Ascending aorta (tissue), 2 donors: ENCODE measurements around the gene NAT16. TPM values are rescaled to one million over a fixed set of nuclear protein-coding genes. Genes with fewer than 3 reads are reported as not detected.

Experiments
- DNase-seq, 2 donors: peaks; one replicate each; pipeline ENCODE4 v3.0.0-alpha.2; 2019; ENCODE audit warnings: low spot score in 2 of 2
- H3K27ac ChIP-seq, 2 donors: fragments of 200-600 bp; sonication (generic); one replicate each; pipeline ENCODE4 v1.5.1; 2016 to 2017; ENCODE audit warnings: mild to moderate bottlenecking in 1 of 2
- H3K27me3 ChIP-seq: fragments of 200-600 bp; sonication (generic); one replicate; pipeline ENCODE4 v1.5.1; 2017
- H3K36me3 ChIP-seq, 2 donors: fragments of 200-600 bp; sonication (generic); one replicate each; pipeline ENCODE4 v1.5.1; 2016
- H3K4me1 ChIP-seq, 2 donors: fragments of 200-600 bp; sonication (generic); one replicate each; pipeline ENCODE4 v1.5.1; 2016 to 2017; ENCODE audit warnings: mild to moderate bottlenecking in 1 of 2
- H3K4me3 ChIP-seq, 2 donors: fragments of 200-600 bp; sonication (generic); one replicate each; pipeline ENCODE4 v1.5.1; 2016 to 2017; ENCODE audit warnings: mild to moderate bottlenecking in 1 of 2
- H3K9me3 ChIP-seq, 2 donors: fragments of 200-600 bp; sonication (generic); one replicate each; pipeline ENCODE4 v1.5.1; 2016
- intact Hi-C: fragments of 100-400 bp; cut with DNase I; formaldehyde crosslinking; loops from one replicate; pipeline ENCODE4 v1.15.1; 2023
- total RNA-seq: library from RNA; depleted of rRNA; stranded (reverse); fragments of >200 nt; gene quantifications from one replicate; pipeline ENCODE4 v1.1.0, GENCODE V29; 2016
- TF ChIP-seq, protein P1 (sequence below), 3 experiments: fragments of 200-600 bp in 2 of 3; fragments of 450-650 bp in 1 of 3; sonication (generic) in 2 of 3; IDR thresholded peaks; one replicate each; pipeline ENCODE4 v1.5.1; 2016 to 2019; ENCODE audit warnings: antibody characterized with exemption in 3 of 3, mild to moderate bottlenecking in 1 of 3, moderate library complexity in 1 of 3

The NAT16 gene
- total RNA-seq, 1 donor from 2014 or later = not detected

DNA sequence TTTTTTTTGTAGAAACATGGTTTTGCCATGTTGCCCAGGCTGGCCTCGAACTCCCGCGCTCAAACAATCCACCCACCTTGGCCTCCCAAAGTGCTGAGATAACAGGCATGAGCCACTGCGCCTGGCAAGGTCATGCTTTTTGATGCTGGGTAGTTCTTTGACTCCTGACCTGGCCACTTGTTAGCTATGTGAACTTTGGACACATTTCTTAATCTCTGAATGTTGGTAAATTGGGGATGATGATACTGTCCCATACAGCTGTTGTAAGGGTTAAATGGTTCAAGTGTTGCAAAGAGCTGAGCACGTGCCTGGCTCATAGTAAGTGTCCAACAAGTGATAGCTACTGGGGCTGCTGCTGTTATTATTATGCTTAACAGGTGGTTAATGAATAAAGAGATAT lies 40.2 kb upstream of the NAT16 start:
- peaks cover 24% of the 10 kb centered on the region in 2 donors for H3K36me3 ChIP-seq
- H3K9me3 ChIP-seq = no peaks in the 10 kb centered on the region
- TF ChIP-seq, protein P1, sequence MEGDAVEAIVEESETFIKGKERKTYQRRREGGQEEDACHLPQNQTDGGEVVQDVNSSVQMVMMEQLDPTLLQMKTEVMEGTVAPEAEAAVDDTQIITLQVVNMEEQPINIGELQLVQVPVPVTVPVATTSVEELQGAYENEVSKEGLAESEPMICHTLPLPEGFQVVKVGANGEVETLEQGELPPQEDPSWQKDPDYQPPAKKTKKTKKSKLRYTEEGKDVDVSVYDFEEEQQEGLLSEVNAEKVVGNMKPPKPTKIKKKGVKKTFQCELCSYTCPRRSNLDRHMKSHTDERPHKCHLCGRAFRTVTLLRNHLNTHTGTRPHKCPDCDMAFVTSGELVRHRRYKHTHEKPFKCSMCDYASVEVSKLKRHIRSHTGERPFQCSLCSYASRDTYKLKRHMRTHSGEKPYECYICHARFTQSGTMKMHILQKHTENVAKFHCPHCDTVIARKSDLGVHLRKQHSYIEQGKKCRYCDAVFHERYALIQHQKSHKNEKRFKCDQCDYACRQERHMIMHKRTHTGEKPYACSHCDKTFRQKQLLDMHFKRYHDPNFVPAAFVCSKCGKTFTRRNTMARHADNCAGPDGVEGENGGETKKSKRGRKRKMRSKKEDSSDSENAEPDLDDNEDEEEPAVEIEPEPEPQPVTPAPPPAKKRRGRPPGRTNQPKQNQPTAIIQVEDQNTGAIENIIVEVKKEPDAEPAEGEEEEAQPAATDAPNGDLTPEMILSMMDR (IDR thresholded peaks at IDR 0.05) = no peak
- intact Hi-C loops = no loop called here
- peaks cover 9 to 18% of the 10 kb centered on the region in 2 donors for H3K4me1 ChIP-seq
- no peak overlapping the region for H3K27ac ChIP-seq
- H3K4me3 ChIP-seq = no peak overlapping the region
- no peaks in the 10 kb centered on the region for H3K27me3 ChIP-seq
- no peak for DNase-seq

DNA sequence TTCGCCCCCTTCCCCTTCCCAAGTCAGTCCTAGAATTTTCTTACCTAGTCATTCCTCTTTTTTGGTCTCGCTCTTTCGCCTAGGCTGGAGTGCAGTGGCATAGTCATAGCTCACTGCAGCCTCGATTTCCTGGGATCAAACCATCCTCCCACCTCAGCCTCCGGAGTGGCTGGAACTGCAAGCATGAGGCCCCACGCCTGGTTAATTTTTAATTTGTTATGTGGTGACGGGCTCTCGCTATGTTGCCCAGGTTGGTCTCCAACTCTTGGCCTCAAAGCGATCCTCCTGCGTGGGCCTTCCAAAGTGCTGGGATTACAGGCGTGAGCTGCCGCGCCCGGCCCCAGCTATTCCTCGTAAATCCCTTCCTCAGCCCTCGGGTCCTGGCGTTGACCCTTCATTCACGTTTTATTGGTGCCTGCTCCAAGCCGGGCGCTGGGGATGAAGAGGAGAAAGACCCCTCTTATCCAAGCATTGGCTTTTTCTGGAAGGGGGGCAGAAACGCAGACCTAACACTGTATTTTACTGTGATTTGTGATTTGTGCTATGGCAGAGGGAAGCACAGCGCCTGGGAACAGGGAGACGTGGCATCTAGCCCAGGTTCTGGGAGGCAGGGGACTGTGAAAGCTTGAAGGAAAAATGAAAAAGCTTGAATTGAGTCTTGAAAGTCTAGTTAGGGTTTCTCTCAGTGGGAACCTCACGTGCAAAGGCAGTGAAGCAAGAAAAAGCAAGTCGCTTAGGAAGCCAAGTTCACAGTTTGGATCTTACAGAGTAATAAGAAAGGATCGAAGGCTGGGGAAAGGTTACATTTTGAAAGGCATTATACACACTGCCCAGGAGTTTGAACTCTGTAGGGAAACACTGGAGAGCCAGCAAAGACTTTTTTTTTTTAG lies 38.4 kb upstream of the NAT16 start:
- TF ChIP-seq, protein P1 (IDR thresholded peaks at IDR 0.05) = no peak
- intact Hi-C loops = loop anchor here (1.0 to 5.0 kb wide), 5 partner anchors 26 to 1214 kb away; partner anchors contain the start of genes AP1S1, ORAI2 and UFSP1
- Histone ChIP-seq H3K36me3 (peaks cover 18 to 22% of the 10 kb centered on the region in 2 donors), H3K27ac (peak overlapping the region; percentile 29 to 78), H3K9me3 (no peaks in the 10 kb centered on the region), H3K4me3 (peak overlapping the region; percentile 72 to 78), H3K4me1 (peaks cover 9 to 18% of the 10 kb centered on the region in 2 donors), H3K27me3 (no peaks in the 10 kb centered on the region)
- no peak for DNase-seq

DNA sequence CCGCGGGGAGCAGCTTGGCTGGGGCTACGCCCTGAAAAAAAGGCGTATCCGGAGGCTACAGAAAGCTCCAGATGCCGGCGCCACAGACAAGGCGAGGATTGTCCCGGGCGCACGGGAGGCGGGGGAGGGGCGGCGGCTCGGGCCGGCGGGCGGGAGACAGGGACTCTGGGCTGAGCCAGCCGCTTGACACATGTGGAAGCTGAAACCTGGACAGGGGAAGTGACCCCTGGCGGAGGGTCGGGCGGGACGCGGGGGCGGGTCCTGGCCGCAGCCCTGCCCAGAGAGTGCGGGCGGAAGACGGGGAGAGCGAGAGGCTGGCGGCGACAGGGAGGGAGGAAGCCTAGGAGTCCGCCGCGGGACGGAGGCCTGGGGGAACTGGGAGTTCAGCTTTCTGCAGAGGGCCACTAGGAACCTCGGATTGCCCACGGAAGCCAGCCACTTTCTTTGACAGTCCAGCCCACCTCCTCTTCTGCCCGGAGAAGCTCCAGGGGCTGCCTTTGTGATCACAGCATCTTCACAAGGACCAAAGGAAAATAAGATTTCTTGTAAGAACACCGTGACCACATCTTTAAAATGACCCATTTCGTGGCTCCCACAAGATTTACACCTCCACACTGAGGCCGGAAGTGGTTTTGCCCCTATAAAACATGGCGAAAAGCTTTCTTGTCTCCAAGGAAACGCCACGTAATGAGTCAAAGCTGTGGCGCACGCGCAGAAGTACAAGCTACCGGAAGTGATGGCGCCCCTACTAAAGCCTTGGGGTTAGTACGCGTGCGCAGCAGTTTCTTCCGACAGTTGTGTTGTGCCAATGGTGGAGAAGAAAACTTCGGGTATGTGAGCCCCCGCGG lies 37.5 kb upstream of the NAT16 start, which contains the start of the genes PLOD3 and ZNHIT1:
TSS of gene PLOD3 (minus strand) at position 194 of the 848 bp plus-strand sequence. CDS start 307 bp downstream, outside the sequence.
TSS of gene ZNHIT1 (plus strand) at position 778 of the 848 bp plus-strand sequence. CDS start at position 809, 31 bp downstream.
- Histone ChIP-seq H3K4me1 (peaks cover 9 to 18% of the 10 kb centered on the region in 2 donors), H3K36me3 (peaks cover 10 to 23% of the 10 kb centered on the region in 2 donors), H3K27ac (peak within 1 kb of the TSS; percentile 55 to 78), H3K9me3 (no peaks in the 10 kb centered on the region), H3K4me3 (peak within 1 kb of the TSS; percentile 72 to 78), H3K27me3 (no peaks in the 10 kb centered on the region)
- intact Hi-C loops = loop anchor here (1.0 to 5.0 kb wide), 5 partner anchors 27 to 1215 kb away; partner anchors contain the start of genes AP1S1, ORAI2 and UFSP1
- peak; percentile 84 to 98 for DNase-seq
- TF ChIP-seq, protein P1 (IDR thresholded peaks at IDR 0.05) = no peak

DNA sequence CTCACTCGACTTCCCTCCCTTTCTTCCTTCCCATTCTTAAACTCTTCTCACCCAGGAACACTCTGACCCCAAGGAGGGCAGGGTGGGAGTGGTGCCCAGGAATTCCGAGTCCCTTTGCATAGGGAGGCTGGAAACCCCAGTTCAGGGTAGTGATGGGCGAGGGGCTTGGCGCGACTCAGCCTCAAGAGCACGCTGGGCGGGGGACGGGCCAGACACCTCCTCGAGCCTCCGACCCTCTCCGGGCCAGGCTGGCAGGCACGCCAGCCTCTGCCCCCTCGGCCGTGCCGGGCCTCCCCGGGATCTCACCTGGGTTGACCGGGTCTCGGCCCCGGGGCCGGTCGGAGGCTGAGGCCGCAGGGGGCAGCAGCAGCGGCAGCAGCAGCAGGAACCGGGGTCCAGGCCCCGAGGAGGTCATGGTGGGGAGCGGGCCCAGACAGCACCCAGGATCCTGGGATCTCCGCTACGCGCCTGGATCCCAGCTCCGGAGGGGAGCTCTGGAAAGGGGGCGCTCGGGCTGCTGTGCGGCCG lies 36.8 kb upstream of the NAT16 start:
- Histone ChIP-seq H3K27ac (peak overlapping the region; percentile 55 to 78), H3K4me3 (peak overlapping the region; percentile 72 to 78), H3K36me3 (peaks cover 9 to 30% of the 10 kb centered on the region in 2 donors), H3K27me3 (no peaks in the 10 kb centered on the region), H3K9me3 (no peaks in the 10 kb centered on the region), H3K4me1 (peaks cover 9 to 18% of the 10 kb centered on the region in 2 donors)
- TF ChIP-seq, protein P1 (IDR thresholded peaks at IDR 0.05) = no peak
- intact Hi-C loops = loop anchor here (5.0 kb wide), 2 partner anchors 330 to 1215 kb away; partner anchors contain the start of genes ORAI2 and UFSP1
- no peak for DNase-seq
